ENCODE data around the gene IL19.

The IL19 gene

DNA sequence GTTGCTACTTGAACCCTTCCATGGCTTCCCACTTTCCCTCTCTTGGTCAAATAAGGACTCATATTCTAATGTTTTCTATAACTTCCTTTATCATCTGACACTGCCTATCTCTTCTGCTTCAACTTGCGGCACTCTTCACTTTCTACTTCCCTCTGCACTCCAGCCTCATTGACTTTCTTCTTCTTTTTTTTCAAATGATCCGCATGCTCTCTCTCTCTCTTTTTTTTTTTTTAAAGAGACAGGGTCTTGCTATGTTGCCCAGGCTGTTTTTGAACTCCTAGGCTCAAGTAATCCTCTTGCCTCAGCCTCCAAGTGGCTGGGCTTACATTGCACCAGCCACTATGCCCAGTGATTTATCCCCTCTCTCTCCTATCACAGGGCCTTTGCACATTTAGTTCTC lies 9.1 kb downstream of the IL19 start:
- peaks cover 1% of the 10 kb centered on the region for H3K27me3 Mint-ChIP-seq
- H3K27ac Mint-ChIP-seq = no peak overlapping the region
- H3K4me1 Mint-ChIP-seq = peaks cover 25% of the 10 kb centered on the region
- DNase-seq (no peak), ATAC-seq (no peak)
- no peaks in the 10 kb centered on the region for H3K9me3 Mint-ChIP-seq
- H3K4me3 Mint-ChIP-seq = no peak overlapping the region

- Mint-ChIP-seq H3K4me1 (peaks cover 53% of the 10 kb centered on the region), H3K4me3 (peak overlapping the region; percentile 3 to 60), H3K27ac (no peak overlapping the region), H3K27me3 (peaks cover 6% of the 10 kb centered on the region), H3K9me3 (no peaks in the 10 kb centered on the region)
- ATAC-seq (peak; percentile 13), DNase-seq (peak; percentile 39 to 54)
Measured at GRCh38 chr1:206782448-206782847, 11.9 kb downstream of the IL19 start.

GRCh38 chr1:206783506-206783905 lies 12.9 kb downstream of the IL19 start:
- Mint-ChIP-seq H3K4me1 (peaks cover 62% of the 10 kb centered on the region), H3K27ac (no peak overlapping the region)

DNA sequence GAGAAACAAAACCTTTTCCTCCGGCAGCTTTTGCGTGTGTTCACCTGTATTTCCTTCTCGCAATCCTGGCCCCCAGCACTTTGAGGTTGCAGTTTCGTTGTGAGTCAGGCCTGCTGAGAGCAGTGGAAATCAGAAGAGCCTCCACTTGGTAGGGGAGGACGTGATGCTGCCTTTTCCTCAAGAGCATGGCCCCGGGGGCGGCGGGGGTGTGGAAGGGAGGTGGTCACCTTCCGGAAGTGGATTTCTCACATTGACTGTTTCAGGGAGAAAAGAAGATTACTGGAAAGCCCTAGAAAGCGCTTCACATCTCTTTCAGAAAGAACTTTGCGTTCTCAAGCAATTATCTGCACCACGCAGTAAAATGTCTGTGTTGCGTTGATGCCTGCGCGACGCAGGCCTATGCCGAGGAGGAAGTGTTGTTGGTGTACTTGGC lies 13.9 kb downstream of the IL19 start:
- H3K4me1 Mint-ChIP-seq = peaks cover 62% of the 10 kb centered on the region
- ATAC-seq (peak; percentile 87), DNase-seq (peak; percentile 83 to 90)
- peaks cover 13% of the 10 kb centered on the region for H3K27me3 Mint-ChIP-seq
- peak overlapping the region; percentile 75 to 79 for H3K4me3 Mint-ChIP-seq
- H3K9me3 Mint-ChIP-seq = no peaks in the 10 kb centered on the region
- peak overlapping the region; percentile 51 to 66 for H3K27ac Mint-ChIP-seq

More at GRCh38 chr1:206783506-206783905, 12.9 kb downstream of the IL19 start:
- no peaks in the 10 kb centered on the region for H3K9me3 Mint-ChIP-seq
- DNase-seq (no peak), ATAC-seq (no peak)
- H3K4me3 Mint-ChIP-seq = no peak overlapping the region
- peaks cover 13% of the 10 kb centered on the region for H3K27me3 Mint-ChIP-seq

DNA sequence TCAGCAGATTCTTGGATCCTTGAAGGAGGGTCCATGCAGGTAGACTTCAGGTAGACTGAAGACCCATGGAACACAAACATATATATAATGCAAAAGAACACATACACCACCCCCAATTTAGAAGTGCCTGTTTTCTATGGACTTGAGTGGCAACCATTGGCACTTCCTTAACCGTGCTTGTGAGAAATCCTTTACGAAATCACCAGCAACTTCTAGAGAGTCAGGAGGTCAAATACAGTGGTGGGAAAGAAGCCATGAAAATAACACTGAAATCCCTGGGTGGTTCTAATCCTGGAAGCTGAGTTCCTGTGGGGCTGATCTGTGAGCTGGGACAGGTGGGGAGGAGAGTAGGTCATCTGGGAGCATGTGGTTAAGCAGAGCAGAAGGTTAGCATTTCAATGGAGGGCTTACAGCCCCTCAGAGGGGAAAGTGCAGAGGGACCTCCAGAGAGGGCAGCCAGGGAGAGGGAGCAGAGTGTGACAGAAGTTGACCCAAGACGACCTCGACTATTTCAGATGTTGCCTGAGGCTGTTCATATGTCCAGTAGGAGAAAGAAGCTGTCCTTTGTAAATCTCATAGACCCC lies 14.7 kb downstream of the IL19 start:
- Mint-ChIP-seq H3K4me3 (no peak overlapping the region), H3K27me3 (peaks cover 13% of the 10 kb centered on the region), H3K9me3 (no peaks in the 10 kb centered on the region), H3K4me1 (peaks cover 65% of the 10 kb centered on the region), H3K27ac (peak overlapping the region in 1 of 2 donors; percentile 51)
- ATAC-seq (no peak), DNase-seq (no peak)

DNA sequence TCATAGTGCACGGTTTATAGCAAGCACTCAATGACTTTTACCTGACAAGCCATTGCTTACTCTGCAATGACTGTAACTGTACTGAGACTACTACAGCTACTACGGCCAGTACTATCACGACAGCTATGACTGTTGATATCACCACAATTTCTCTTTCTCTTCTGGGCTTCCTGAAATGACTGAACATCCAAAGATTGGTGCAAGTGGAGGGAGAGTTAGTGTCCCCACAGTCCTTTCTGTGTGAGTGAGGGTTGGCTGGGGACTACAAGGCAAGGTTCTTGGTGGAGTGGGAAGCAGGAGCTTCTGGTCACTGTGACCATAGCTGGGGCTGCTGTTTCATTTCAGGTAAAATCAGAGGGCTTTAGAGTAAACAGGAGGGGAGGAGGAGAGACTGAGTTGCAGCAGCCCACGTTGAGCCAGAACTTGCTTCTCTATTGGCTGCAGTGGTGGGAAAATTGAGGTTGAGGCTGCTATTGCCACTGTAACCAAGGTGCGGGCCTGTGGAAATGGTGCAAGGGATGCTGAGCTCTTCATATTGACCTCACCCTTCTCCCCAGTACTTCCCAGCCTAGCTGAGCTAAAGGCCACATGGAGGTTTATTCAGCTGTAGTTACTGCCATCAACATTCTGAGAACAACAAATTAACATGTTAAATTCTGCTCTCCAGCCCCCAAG lies 15.8 kb downstream of the IL19 start:
- ATAC-seq (peak; percentile 83), DNase-seq (no peak)
- peaks cover 13% of the 10 kb centered on the region for H3K27me3 Mint-ChIP-seq
- H3K9me3 Mint-ChIP-seq = no peaks in the 10 kb centered on the region
- H3K4me1 Mint-ChIP-seq = peaks cover 76% of the 10 kb centered on the region
- peak overlapping the region in 1 of 2 donors; percentile 9 for H3K4me3 Mint-ChIP-seq
- H3K27ac Mint-ChIP-seq = no peak overlapping the region

GRCh38 chr1:206787891-206788290 lies 17.3 kb downstream of the IL19 start:
- H3K4me1 Mint-ChIP-seq = peaks cover 82% of the 10 kb centered on the region
- no peak overlapping the region for H3K4me3 Mint-ChIP-seq
- ATAC-seq (no peak), DNase-seq (no peak)
- H3K27ac Mint-ChIP-seq = no peak overlapping the region
- H3K9me3 Mint-ChIP-seq = no peaks in the 10 kb centered on the region
- H3K27me3 Mint-ChIP-seq = peaks cover 13% of the 10 kb centered on the region

DNA sequence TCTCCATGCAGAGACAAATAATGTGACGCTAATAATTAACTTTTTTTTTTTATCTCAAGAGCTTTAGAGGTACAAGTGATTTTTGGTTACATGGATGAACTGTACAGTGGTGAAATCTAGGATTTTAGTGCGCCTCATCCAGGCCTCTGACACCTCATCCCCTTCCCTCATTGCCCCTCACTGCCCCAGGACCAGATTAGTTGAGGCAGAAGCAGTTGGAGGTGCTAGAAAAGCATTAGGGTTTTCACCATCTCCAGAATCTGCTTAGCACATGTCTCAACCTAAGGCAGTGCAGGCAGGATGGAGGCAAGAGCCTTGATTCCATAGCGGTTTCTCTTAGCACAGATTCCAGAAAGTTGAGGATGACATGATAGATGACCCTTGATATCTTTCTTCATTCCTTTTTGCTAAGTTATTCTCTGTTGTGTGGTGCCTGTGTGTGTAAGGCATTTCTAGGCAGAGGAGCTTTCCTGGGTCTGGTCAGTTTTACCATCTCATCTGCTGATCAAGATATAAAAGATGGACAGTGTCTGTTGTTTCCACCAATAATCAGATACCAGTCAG lies 18.0 kb downstream of the IL19 start:
- H3K27ac Mint-ChIP-seq = no peak overlapping the region
- H3K4me1 Mint-ChIP-seq = peaks cover 84% of the 10 kb centered on the region

GRCh38 chr1:206790502-206791250 lies 20.1 kb downstream of the IL19 start:
- DNase-seq (no peak), ATAC-seq (no peak)
- peaks cover 13% of the 10 kb centered on the region for H3K27me3 Mint-ChIP-seq
- H3K4me3 Mint-ChIP-seq = peak overlapping the region; percentile 16 to 36
- H3K27ac Mint-ChIP-seq = no peak overlapping the region
- peaks cover 84% of the 10 kb centered on the region for H3K4me1 Mint-ChIP-seq
- H3K9me3 Mint-ChIP-seq = no peaks in the 10 kb centered on the region

More for the DNA sequence above, 18.0 kb downstream of the IL19 start:
- peaks cover 13% of the 10 kb centered on the region for H3K27me3 Mint-ChIP-seq
- ATAC-seq (no peak), DNase-seq (no peak)
- no peak overlapping the region for H3K4me3 Mint-ChIP-seq
- H3K9me3 Mint-ChIP-seq = no peaks in the 10 kb centered on the region

DNA sequence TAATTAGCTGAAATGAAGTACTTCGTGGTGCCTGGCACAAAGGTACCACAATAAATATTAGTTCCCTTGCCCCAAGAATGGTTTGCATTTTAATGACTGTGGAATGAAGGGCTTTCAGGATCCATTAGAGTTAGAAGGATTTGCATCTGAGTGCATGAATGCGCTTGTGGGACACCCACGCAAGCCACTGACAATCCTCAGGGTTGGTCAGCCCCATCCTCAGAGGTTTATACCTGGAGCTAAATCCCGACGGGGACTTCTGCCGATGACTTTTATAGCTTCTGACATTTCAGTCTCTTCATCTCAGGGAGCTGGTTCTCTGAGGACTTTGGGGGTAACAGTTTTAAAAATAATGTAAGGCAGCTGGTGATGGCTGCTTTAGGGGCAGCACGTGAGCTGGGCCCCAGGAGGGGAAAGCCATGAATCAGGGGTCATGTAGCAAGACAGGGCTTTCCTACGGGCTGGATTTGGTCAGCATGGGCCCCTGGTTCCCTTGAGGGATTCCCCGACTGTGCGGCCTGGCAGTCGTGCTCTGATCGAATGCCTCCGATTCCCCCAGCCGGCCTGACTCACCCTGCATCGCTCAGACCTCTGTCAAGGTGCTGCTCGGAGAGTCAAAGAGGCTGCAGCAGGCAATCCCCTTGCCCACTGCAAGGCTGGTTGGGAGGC lies 22.5 kb downstream of the IL19 start:
- peaks cover 2% of the 10 kb centered on the region for H3K27me3 Mint-ChIP-seq
- DNase-seq (no peak), ATAC-seq (no peak)
- H3K4me3 Mint-ChIP-seq = no peak overlapping the region
- H3K4me1 Mint-ChIP-seq = peaks cover 67% of the 10 kb centered on the region
- H3K9me3 Mint-ChIP-seq = no peaks in the 10 kb centered on the region
- H3K27ac Mint-ChIP-seq = no peak overlapping the region

GRCh38 chr1:206793620-206794019 lies 23.0 kb downstream of the IL19 start:
- ATAC-seq (no peak), DNase-seq (no peak)
- H3K4me3 Mint-ChIP-seq = no peak overlapping the region
- H3K27me3 Mint-ChIP-seq = no peaks in the 10 kb centered on the region
- H3K9me3 Mint-ChIP-seq = no peaks in the 10 kb centered on the region
- H3K4me1 Mint-ChIP-seq = peaks cover 70% of the 10 kb centered on the region
- no peak overlapping the region for H3K27ac Mint-ChIP-seq

DNA sequence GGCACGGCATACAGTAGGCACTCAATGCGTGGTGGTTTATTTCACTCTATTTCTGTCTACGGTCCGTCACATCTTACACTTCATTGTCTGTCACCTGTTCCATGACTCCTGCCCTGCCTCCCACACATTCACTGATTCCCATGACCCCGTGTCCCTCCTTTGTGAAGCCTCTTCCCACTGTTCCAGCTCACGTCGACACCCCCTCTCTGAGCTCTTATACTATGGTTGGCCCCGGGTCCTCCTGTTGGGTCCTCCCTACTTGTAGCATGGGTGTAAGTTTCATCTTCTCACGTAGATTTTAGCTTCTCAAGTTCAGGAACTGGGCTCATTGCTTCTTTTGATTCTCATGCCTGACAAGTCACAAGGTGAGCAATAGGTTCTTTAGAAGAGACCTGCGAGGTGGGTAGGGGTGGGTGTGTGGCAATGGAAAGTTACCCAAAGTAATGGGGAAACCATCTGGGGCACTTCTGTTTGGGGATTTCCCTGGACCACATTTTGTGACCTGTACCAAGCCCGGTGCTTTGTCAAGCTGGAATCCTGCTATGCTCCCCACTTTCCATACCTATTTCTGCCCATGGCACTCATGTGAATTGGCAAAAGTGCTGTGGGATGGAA lies 23.8 kb downstream of the IL19 start:
- ATAC-seq = peak; percentile 59
- peak in 1 of 2 donors; percentile 49 for DNase-seq
- no peaks in the 10 kb centered on the region for H3K27me3 Mint-ChIP-seq
- H3K27ac Mint-ChIP-seq = peak overlapping the region; percentile 84 to 93
- H3K4me1 Mint-ChIP-seq = peaks cover 74% of the 10 kb centered on the region
- no peaks in the 10 kb centered on the region for H3K9me3 Mint-ChIP-seq
- H3K4me3 Mint-ChIP-seq = peak overlapping the region; percentile 68 to 81

DNA sequence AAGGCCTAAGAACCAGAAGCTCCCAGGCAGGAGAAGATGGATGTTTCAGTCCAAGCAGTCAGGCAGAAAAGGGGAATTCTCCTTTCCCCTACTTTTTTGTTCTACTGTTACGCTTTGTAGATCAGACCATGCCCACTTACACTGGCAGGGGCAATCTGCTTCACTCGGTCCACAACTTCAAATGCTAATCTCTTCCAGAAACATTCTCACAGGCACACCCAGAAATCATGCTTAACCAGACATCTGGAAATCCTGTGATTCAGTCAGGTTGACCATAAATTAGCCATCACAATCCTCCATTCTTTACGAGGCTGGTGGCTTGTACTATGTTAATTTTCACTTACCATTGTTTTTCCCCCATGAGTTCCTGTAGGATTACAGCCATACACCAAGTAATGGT lies 25.5 kb downstream of the IL19 start:
- Mint-ChIP-seq H3K4me1 (peaks cover 70% of the 10 kb centered on the region), H3K27ac (no peak overlapping the region)

GRCh38 chr1:206796981-206797402 lies 26.4 kb downstream of the IL19 start:
- H3K27ac Mint-ChIP-seq = no peak overlapping the region
- no peak for ATAC-seq
- H3K27me3 Mint-ChIP-seq = no peaks in the 10 kb centered on the region
- H3K9me3 Mint-ChIP-seq = no peaks in the 10 kb centered on the region
- H3K4me1 Mint-ChIP-seq = peaks cover 70% of the 10 kb centered on the region
- DNase-seq = no peak
- H3K4me3 Mint-ChIP-seq = no peak overlapping the region

More for the DNA sequence above, 25.5 kb downstream of the IL19 start:
- no peak overlapping the region for H3K4me3 Mint-ChIP-seq
- H3K27me3 Mint-ChIP-seq = no peaks in the 10 kb centered on the region
- no peak for DNase-seq
- no peak for ATAC-seq
- H3K9me3 Mint-ChIP-seq = no peaks in the 10 kb centered on the region
